ENCODE measurements around the gene RPS3. TPM values are rescaled to one million over a fixed set of nuclear protein-coding genes. Genes with fewer than 3 reads are reported as not detected.
A peak's percentile ranks its signal among the peaks of the same experiment; 100 is the strongest.

The RPS3 gene
- total RNA-seq, 1 experiment from 2014 or later, result 3,765 TPM

DNA sequence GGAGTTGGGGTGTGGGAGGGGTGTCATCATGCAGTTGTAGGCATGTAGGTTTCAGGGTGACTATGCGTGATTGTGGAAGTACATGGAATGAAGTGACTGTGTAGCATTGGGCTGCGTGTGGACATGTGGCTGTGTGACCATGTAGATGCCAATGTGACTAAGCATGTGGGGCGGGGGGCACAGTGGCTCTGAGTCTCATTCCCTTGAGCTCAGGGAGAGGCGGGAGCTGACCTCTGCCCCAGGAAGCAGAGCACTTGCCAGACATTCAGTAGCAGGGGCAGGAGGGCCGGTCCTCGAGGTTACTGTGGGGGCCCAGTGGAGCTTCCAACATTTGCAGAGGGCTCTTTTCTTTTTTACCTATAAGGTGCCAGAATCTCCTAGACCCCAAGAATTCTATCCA is 34.1 kb downstream of the RPS3 start:
- Histone ChIP-seq H4K8ac (replicated peaks; ENCODE audit: insufficient read length, low read depth, low read length) (no peak overlapping the region), H3K9me3 (ENCODE audit: control insufficient read depth, low read depth, low read length) (peaks cover 10% of the 10 kb centered on the region), H3K4ac (ENCODE audit: low read depth, low read length) (no peak overlapping the region), H2BK12ac (ENCODE audit: insufficient read length, low read depth, low read length) (no peak overlapping the region), H3K18ac (ENCODE audit: insufficient read length, low read depth, low read length) (peak overlapping the region; percentile 37), H3K4me1 (ENCODE audit: insufficient read depth, low read length) (peaks cover 3% of the 10 kb centered on the region; the same call in 1 of the 2 replicates), H3K14ac (ENCODE audit: insufficient read depth, low read length) (peak overlapping the region; percentile 25; the same call in 1 of the 2 replicates), H2BK20ac (ENCODE audit: low read depth, low read length, poor library complexity, severe bottlenecking) (no peak overlapping the region), H3K23me2 (ENCODE audit: insufficient read length, low read depth, low read length, poor library complexity, severe bottlenecking) (peaks cover 6% of the 10 kb centered on the region), H3K56ac (ENCODE audit: insufficient read length, low read depth, low read length) (no peak overlapping the region), H3K27ac (ENCODE audit: insufficient read length, low read depth, low read length) (no peak overlapping the region), H3K79me2 (ENCODE audit: insufficient read depth, low read length) (no peaks in the 10 kb centered on the region), H3K79me1 (ENCODE audit: insufficient read depth, low read depth, low read length, poor library complexity, severe bottlenecking) (no peaks in the 10 kb centered on the region), H2AFZ (ENCODE audit: low read length) (no peak overlapping the region), H4K20me1 (ENCODE audit: control insufficient read depth, insufficient read depth, insufficient read length) (no peaks in the 10 kb centered on the region), H3K4me2 (ENCODE audit: insufficient read depth, insufficient read length, low read length) (peak overlapping the region; percentile 25), H3T11ph (ENCODE audit: low read length) (no peak overlapping the region), H2BK15ac (ENCODE audit: low read depth, low read length) (no peak overlapping the region), H2BK5ac (ENCODE audit: insufficient read length, low read length) (no peak overlapping the region), H3K23ac (ENCODE audit: insufficient read length, low read depth, low read length) (no peak overlapping the region), H2AK5ac (ENCODE audit: insufficient read length, low read length) (no peak overlapping the region), H4K5ac (ENCODE audit: insufficient read length, low read depth, low read length) (no peak overlapping the region), H3K27me3 (ENCODE audit: insufficient read depth, low read length) (peaks cover 41% of the 10 kb centered on the region), H3K9ac (ENCODE audit: extremely low read depth, insufficient read length, low read length) (no peak overlapping the region), H2BK120ac (ENCODE audit: low read depth, low read length, poor library complexity, severe bottlenecking) (no peak overlapping the region), H4K91ac (ENCODE audit: insufficient read length, low read depth, low read length) (no peak overlapping the region)
- peak overlapping the region; percentile 7 to 75; a peak in 4 of 5 replicates for H3K4me3 Mint-ChIP-seq
- H3K27me3 Mint-ChIP-seq (ENCODE audit: low read depth), result peaks cover 50% of the 10 kb centered on the region
- DNase-seq, result no peak
- peaks cover 22 to 30% of the 10 kb centered on the region in 2 experiments for H3K4me1 Mint-ChIP-seq
- peaks cover 13 to 18% of the 10 kb centered on the region in 2 experiments for H3K9me3 Mint-ChIP-seq
- H3K36me3 Mint-ChIP-seq (ENCODE audit: insufficient read depth in 1 of 3, low read depth in 3 of 3), result peaks cover 3 to 11% (median 8%) of the 10 kb centered on the region in 3 experiments; a peak in 6 of 7 replicates
- no CpG with 5 or more reads among the region's 6 CpGs for WGBS (ENCODE audit: extremely low coverage, insufficient read length, low lambda C conversion rate)
- no peak overlapping the region for H3K27ac Mint-ChIP-seq
- TF ChIP-seq CTCF (conservative IDR thresholded peaks at IDR 0.05), result no peak
